Karpas-422 (cell line): ENCODE measurements around the gene SAMD10. TPM values are rescaled to one million over a fixed set of nuclear protein-coding genes. Genes with fewer than 3 reads are reported as not detected.
"Not testable (repeated sequence)": the region's sequence is repeated elsewhere in the genome, so short reads cannot be mapped to it uniquely, and the experiment has no call there.

Experiments
- DNase-seq: peaks from one replicate; pipeline ENCODE4 v3.0.0-alpha.2; 2015
- H2AFZ ChIP-seq: fragments of 200-600 bp; sonication (generic); 2 replicates; pipeline ENCODE4 v1.6.1; 2014; ENCODE audit warnings: antibody characterized with exemption, low read length, mixed read lengths
- H3K27ac ChIP-seq: fragments of 200-600 bp; sonication (generic); 2 replicates; pipeline ENCODE4 v1.5.1; 2014; ENCODE audit warnings: mild to moderate bottlenecking, low read length, moderate library complexity
- H3K27me3 ChIP-seq: fragments of 200-600 bp; sonication (generic); 2 replicates; pipeline ENCODE4 v1.6.1; 2014; ENCODE audit warnings: low read length, mixed read lengths
- H3K36me3 ChIP-seq: fragments of 200-600 bp; sonication (generic); 2 replicates; pipeline ENCODE4 v1.6.1; 2014; ENCODE audit warnings: low read length, mixed read lengths; ENCODE audit not compliant: insufficient read depth
- H3K4me1 ChIP-seq: fragments of 200-600 bp; sonication (generic); 2 replicates; pipeline ENCODE4 v1.6.1; 2014; ENCODE audit warnings: mild to moderate bottlenecking, low read length, mixed read lengths
- H3K4me2 ChIP-seq: fragments of 200-600 bp; sonication (generic); 2 replicates; pipeline ENCODE4 v1.6.1; 2014; ENCODE audit warnings: low read length, low read depth, mild to moderate bottlenecking; ENCODE audit not compliant: poor library complexity, severe bottlenecking
- H3K4me3 ChIP-seq: fragments of 200-600 bp; sonication (generic); 2 replicates; pipeline ENCODE4 v1.5.1; 2014; ENCODE audit warnings: mild to moderate bottlenecking, antibody characterized with exemption, low read length, mixed read lengths
- H3K79me2 ChIP-seq: fragments of 200-600 bp; sonication (generic); 2 replicates; pipeline ENCODE4 v1.6.1; 2014; ENCODE audit warnings: mild to moderate bottlenecking, low read length, mixed read lengths
- H3K9ac ChIP-seq: fragments of 200-600 bp; sonication (generic); 2 replicates; pipeline ENCODE4 v1.6.0; 2014; ENCODE audit warnings: low read length
- H3K9me2 ChIP-seq: fragments of 200-600 bp; sonication (generic), shearing (Covaris generic); replicated peaks from 2 replicates; pipeline ENCODE4 v1.6.0; 2014; ENCODE audit warnings: mild to moderate bottlenecking, low read length, moderate library complexity; ENCODE audit not compliant: insufficient read depth
- H3K9me3 ChIP-seq: fragments of 300-700, 200-600 bp; sonication (generic); 2 replicates; pipeline ENCODE4 v1.6.1; 2014; ENCODE audit warnings: low read length, mixed read lengths
- H4K20me1 ChIP-seq: fragments of 200-600 bp; sonication (generic); 2 replicates; pipeline ENCODE4 v1.6.1; 2014; ENCODE audit warnings: mild to moderate bottlenecking, antibody characterized with exemption, low read length, low read depth; ENCODE audit not compliant: insufficient read depth
- total RNA-seq: library from RNA; depleted of rRNA; stranded (reverse); fragments of >200 nt; shearing (Covaris generic); gene quantifications from 2 replicates; pipeline ENCODE4 v1.2.3, GENCODE V29; 2014; ENCODE audit warnings: low replicate concordance

SAMD10 gene
- total RNA-seq, 1 experiment from 2014 or later = 11.7 TPM

DNA sequence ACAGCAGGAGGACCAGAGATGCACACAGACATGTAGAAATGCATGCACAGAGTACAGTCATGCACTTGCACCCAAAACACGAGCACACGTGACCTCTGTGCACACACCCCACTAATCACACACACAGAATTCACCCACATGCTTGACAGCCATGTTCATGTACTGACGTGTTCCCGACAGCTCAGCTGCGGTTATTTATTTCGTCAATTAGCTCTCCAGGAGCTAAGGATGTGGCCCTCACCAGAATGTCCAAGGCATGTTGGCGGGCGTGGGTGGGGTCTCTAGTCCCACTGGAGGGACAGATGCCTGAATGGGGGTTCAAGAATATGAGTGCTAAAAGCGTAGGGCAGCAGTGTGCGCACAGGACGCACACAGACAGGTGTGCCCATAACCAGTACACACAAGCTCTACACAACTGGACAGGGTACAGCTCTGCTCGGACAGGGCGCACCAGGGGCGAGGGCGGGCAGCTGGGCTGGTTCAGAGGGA lies 919 bp upstream of the SAMD10 start:
- peak overlapping the region; percentile 67 for H3K27ac ChIP-seq
- H3K79me2 ChIP-seq = peaks cover 36% of the 10 kb centered on the region
- H3K9me2 ChIP-seq = no peaks in the 10 kb centered on the region
- peak; percentile 75 for DNase-seq
- H3K36me3 ChIP-seq = peaks cover 12% of the 10 kb centered on the region; the same call in 1 of the 2 replicates
- H3K9me3 ChIP-seq = no peaks in the 10 kb centered on the region
- 0 out of 2 replicates have a peak, but pooled peaks cover 3% of the 10 kb centered on the region for H4K20me1 ChIP-seq
- H2AFZ ChIP-seq = peak overlapping the region; percentile 94; the same call in 1 of the 2 replicates
- H3K4me2 ChIP-seq = peak overlapping the region; percentile 66
- H3K4me3 ChIP-seq = peak overlapping the region; percentile 99
- H3K4me1 ChIP-seq = peaks cover 35% of the 10 kb centered on the region
- H3K27me3 ChIP-seq = no peaks in the 10 kb centered on the region
- peak overlapping the region; percentile 92 for H3K9ac ChIP-seq

- peak overlapping the region; percentile 92 for H3K9ac ChIP-seq
- peaks cover 28% of the 10 kb centered on the region for H3K79me2 ChIP-seq
- H3K27me3 ChIP-seq = no peaks in the 10 kb centered on the region
- H3K27ac ChIP-seq = peak overlapping the region; percentile 74
- H3K4me3 ChIP-seq = peak overlapping the region; percentile 99
- DNase-seq = no peak
- peaks cover 35% of the 10 kb centered on the region for H3K4me1 ChIP-seq
- no peaks in the 10 kb centered on the region for H3K9me3 ChIP-seq
- peak overlapping the region; percentile 66 for H3K4me2 ChIP-seq
- H2AFZ ChIP-seq = peak overlapping the region; percentile 90
- H4K20me1 ChIP-seq = no peaks in the 10 kb centered on the region
- peaks cover under 1% of the 10 kb centered on the region; the same call in 1 of the 2 replicates for H3K36me3 ChIP-seq
- H3K9me2 ChIP-seq = no peaks in the 10 kb centered on the region
These were observed 249 bp downstream of the SAMD10 start for GRCh38 chr20:63979229-63979556.

GRCh38 chr20:63978319-63979228 lies 868 bp downstream of the SAMD10 start:
- Histone ChIP-seq H2AFZ (peak overlapping the region; percentile 90), H4K20me1 (no peaks in the 10 kb centered on the region), H3K9ac (peak overlapping the region; percentile 92), H3K9me3 (no peaks in the 10 kb centered on the region), H3K4me2 (peak overlapping the region; percentile 66), H3K79me2 (peaks cover 25% of the 10 kb centered on the region), H3K36me3 (no peaks in the 10 kb centered on the region), H3K27me3 (no peaks in the 10 kb centered on the region), H3K4me3 (peak overlapping the region; percentile 99), H3K9me2 (no peaks in the 10 kb centered on the region), H3K4me1 (peaks cover 38% of the 10 kb centered on the region), H3K27ac (peak overlapping the region; percentile 74)
- peak; percentile 82 for DNase-seq

GRCh38 chr20:63977739-63978276 lies 1.6 kb downstream of the SAMD10 start:
- Histone ChIP-seq H3K27ac (peak overlapping the region; percentile 74; the same call in 1 of the 2 replicates), H3K4me2 (peak overlapping the region; percentile 66), H3K27me3 (no peaks in the 10 kb centered on the region), H3K9me3 (no peaks in the 10 kb centered on the region), H3K36me3 (no peaks in the 10 kb centered on the region), H3K9me2 (no peaks in the 10 kb centered on the region), H3K4me1 (peaks cover 39% of the 10 kb centered on the region), H3K9ac (peak overlapping the region; percentile 92), H2AFZ (no peak overlapping the region), H3K79me2 (peaks cover 19% of the 10 kb centered on the region), H3K4me3 (peak overlapping the region; percentile 99; the same call in 1 of the 2 replicates), H4K20me1 (no peaks in the 10 kb centered on the region)
- no peak for DNase-seq

GRCh38 chr20:63976980-63977738 lies 2.3 kb downstream of the SAMD10 start:
- no peaks in the 10 kb centered on the region for H3K36me3 ChIP-seq
- DNase-seq = no peak
- no peaks in the 10 kb centered on the region for H3K9me2 ChIP-seq
- H2AFZ ChIP-seq = no peak overlapping the region
- no peaks in the 10 kb centered on the region for H4K20me1 ChIP-seq
- no peak overlapping the region for H3K9ac ChIP-seq
- no peak overlapping the region for H3K4me3 ChIP-seq
- no peak overlapping the region for H3K4me2 ChIP-seq
- peaks cover 12% of the 10 kb centered on the region for H3K79me2 ChIP-seq
- no peaks in the 10 kb centered on the region for H3K27me3 ChIP-seq
- peaks cover 35% of the 10 kb centered on the region for H3K4me1 ChIP-seq
- H3K9me3 ChIP-seq = no peaks in the 10 kb centered on the region
- no peak overlapping the region for H3K27ac ChIP-seq

DNA sequence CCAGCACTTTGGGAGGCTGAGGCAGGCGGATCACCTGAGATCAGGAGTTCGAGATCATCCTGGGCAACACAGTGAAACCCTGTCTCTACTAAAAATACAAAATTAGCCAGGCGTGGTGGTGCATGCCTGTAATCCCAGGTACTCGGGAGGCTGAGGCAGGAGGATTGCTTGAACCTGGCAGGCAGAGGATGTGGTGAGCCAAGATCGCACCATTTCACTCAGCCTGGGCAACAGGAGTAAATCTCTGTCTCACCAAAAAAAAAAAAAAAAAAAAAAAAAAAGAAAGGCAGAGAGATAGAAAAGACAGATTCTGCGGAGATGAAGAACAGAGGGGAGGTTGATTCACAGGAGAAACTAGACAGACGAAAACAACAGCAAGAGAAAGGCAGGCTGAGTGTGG lies 2.9 kb downstream of the SAMD10 start:
- not testable (repeated sequence) for H4K20me1 ChIP-seq, H3K9me2 ChIP-seq, H2AFZ ChIP-seq, H3K4me2 ChIP-seq, H3K27ac ChIP-seq, H3K9ac ChIP-seq, H3K27me3 ChIP-seq, H3K4me3 ChIP-seq, DNase-seq, H3K36me3 ChIP-seq, H3K79me2 ChIP-seq, H3K9me3 ChIP-seq
- H3K4me1 ChIP-seq = peaks cover 28% of the 10 kb centered on the region

DNA sequence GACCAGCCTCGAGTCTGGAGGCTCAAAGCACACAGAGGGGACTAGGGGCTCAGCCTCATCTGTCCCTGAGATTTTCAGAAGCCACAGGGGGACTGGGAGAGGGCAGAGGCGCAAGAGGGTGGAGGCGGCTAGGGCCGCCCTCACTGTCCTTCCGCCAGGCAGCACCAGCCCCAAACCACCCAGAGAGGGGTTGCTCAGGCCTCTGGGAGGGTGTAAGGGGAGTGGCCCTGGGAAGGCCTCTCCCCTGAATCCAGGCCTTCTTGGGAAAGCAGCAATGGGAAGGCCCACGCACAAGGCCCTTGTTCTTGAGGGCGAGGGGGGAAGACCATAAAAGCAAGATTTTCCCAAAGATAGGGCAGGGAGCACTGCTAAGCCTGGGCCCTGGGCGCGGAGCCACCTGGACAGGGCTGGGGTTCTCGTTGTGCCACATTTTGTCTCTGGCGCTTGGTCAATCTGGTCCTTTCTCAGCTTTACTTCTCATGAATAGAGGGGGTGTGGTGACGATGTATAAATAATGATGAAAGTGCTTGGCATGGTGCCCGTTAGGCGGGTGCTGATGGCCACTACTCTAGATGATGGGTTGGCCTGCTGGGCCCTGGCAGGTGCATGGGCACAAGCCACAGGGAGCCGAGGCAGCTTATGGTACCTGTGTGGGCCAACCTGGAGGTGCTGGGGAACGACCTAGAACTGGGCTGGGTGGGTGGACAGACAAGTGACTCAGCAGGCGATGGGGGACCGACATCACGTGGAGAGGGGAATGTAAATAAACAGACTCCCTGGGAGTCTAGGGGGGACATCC lies 4.8 kb downstream of the SAMD10 start:
- peaks cover 20% of the 10 kb centered on the region for H3K4me1 ChIP-seq
- H3K27ac ChIP-seq = no peak overlapping the region
- no peak for DNase-seq
- no peak overlapping the region for H3K9ac ChIP-seq
- no peaks in the 10 kb centered on the region for H3K27me3 ChIP-seq
- no peak overlapping the region for H3K4me2 ChIP-seq
- H2AFZ ChIP-seq = no peak overlapping the region
- H3K79me2 ChIP-seq = no peaks in the 10 kb centered on the region
- H3K36me3 ChIP-seq = no peaks in the 10 kb centered on the region
- H3K9me3 ChIP-seq = no peaks in the 10 kb centered on the region
- H3K4me3 ChIP-seq = no peak overlapping the region
- H3K9me2 ChIP-seq = no peaks in the 10 kb centered on the region
- H4K20me1 ChIP-seq = no peaks in the 10 kb centered on the region
